Prostate gland (tissue), 2 donors: Measurements from ENCODE around the gene LRCH3.
"Not testable (repeated sequence)": the region's sequence is repeated elsewhere in the genome, so short reads cannot be mapped to it uniquely, and the experiment has no call there.

Experiments used
- CTCF ChIP-seq, 4 experiments: fragments of 200-600 bp in 2 of 4; fragments of 450-650 bp in 2 of 4; sonication (generic) in 2 of 4; IDR thresholded peaks; 1 replicate in 3 of 4; 2 replicates in 1 of 4; pipeline ENCODE4 v1.5.1; 2016 to 2019; ENCODE audit warnings: antibody characterized with exemption in 4 of 4, mild to moderate bottlenecking in 2 of 4, moderate library complexity in 2 of 4
- POLR2A ChIP-seq: fragments of 450-650 bp; IDR thresholded peaks from one replicate; pipeline ENCODE4 v1.6.1; 2016; ENCODE audit warnings: antibody characterized with exemption, mild to moderate bottlenecking
- POLR2AphosphoS5 ChIP-seq: sonication (generic); formaldehyde crosslinking; IDR thresholded peaks from one replicate; pipeline ENCODE4 v1.6.1; 2017; ENCODE audit warnings: antibody characterized with exemption

DNA sequence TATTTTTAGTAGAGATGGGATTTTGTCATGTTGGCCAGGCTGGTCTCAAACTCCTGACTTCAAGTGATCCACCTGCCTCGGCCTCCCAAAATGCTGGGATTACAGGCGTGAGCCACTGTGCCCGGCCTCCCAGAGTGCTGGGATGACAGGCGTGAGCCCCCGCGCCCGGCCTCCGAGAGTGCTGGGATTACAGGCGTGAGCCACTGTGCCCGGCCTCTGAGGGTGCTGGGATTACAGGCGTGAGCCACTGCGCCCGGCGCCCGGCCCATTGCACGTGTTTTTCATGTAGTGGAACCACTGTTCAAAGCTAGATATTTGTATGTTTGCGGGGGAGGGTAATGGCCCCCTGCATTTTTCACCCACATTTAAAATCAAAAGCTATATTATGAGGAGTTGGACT is 93.3 kb downstream of the LRCH3 start:
- TF ChIP-seq POLR2A; CTCF (IDR thresholded peaks at IDR 0.05); POLR2AphosphoS5: not testable (repeated sequence)
